ENCODE results near the gene PHKG1. TPM values are rescaled to one million over a fixed set of nuclear protein-coding genes. Genes with fewer than 3 reads are reported as not detected.
A peak's percentile ranks its signal among the peaks of the same experiment; 100 is the strongest.
"Not testable (repeated sequence)": the region's sequence is repeated elsewhere in the genome, so short reads cannot be mapped to it uniquely, and the experiment has no call there.

The PHKG1 gene
- total RNA-seq, result 1 to 10 TPM; 4.1 to 9.4 TPM

- ATAC-seq, result peak; percentile 21 to 33
- H3K9me3 Mint-ChIP-seq, result no peaks in the 10 kb centered on the region
- H3K27ac Mint-ChIP-seq, result no peak within 1 kb of the TSS
- H3K36me3 Mint-ChIP-seq, result no peaks in the 10 kb centered on the region
- DNase-seq (ENCODE audit: low spot score in 2 of 2), result no peak
These were observed at the start of gene PHKG1 for GRCh38 chr7:56092789-56093531. TSS of gene PHKG1 (minus strand) at chr7:56092952. CDS start at chr7:56088941, 4,011 bp downstream.

GRCh38 chr7:56131062-56131461 is 38.3 kb upstream of the PHKG1 start:
- not testable (repeated sequence) for DNase-seq (ENCODE audit: low spot score in 2 of 2); H3K36me3 Mint-ChIP-seq; ATAC-seq; H3K27ac Mint-ChIP-seq; H3K9me3 Mint-ChIP-seq

- ATAC-seq (no peak), DNase-seq (ENCODE audit: low spot score in 2 of 2) (no peak)
- H3K27ac Mint-ChIP-seq, result no peak overlapping the region
- no peaks in the 10 kb centered on the region for H3K36me3 Mint-ChIP-seq
- no peaks in the 10 kb centered on the region for H3K9me3 Mint-ChIP-seq
These were observed 34.7 kb upstream of the PHKG1 start for GRCh38 chr7:56127241-56127975.

- no peak for DNase-seq (ENCODE audit: low spot score in 2 of 2)
- H3K9me3 Mint-ChIP-seq, result no peaks in the 10 kb centered on the region
- no peak overlapping the region for H3K27ac Mint-ChIP-seq
- no peaks in the 10 kb centered on the region for H3K36me3 Mint-ChIP-seq
- ATAC-seq, result no peak
These were observed 33.1 kb upstream of the PHKG1 start for GRCh38 chr7:56125831-56126230.

- Mint-ChIP-seq H3K36me3 (no peaks in the 10 kb centered on the region), H3K27ac (no peak overlapping the region), H3K9me3 (no peaks in the 10 kb centered on the region)
- ATAC-seq (no peak), DNase-seq (ENCODE audit: low spot score in 2 of 2) (no peak)
These were observed 32.2 kb upstream of the PHKG1 start for GRCh38 chr7:56124981-56125380.

- no peak for ATAC-seq
- H3K27ac Mint-ChIP-seq, result peak overlapping the region in 1 of 2 donors; percentile 60
These were observed 28.7 kb upstream of the PHKG1 start for GRCh38 chr7:56121440-56121839.

GRCh38 chr7:56115852-56116538 is 23.2 kb upstream of the PHKG1 start, which contains the start of gene NUPR2:
TSS of gene NUPR2 (minus strand) at chr7:56116417. CDS start at chr7:56116314, 103 bp downstream.
- peak; percentile 20 to 48 for ATAC-seq
- DNase-seq (ENCODE audit: low spot score in 2 of 2), result no peak
- H3K27ac Mint-ChIP-seq, result no peak within 1 kb of the TSS
- H3K36me3 Mint-ChIP-seq, result no peaks in the 10 kb centered on the region
- H3K9me3 Mint-ChIP-seq, result no peaks in the 10 kb centered on the region

More at GRCh38 chr7:56121440-56121839, 28.7 kb upstream of the PHKG1 start:
- Mint-ChIP-seq H3K9me3 (no peaks in the 10 kb centered on the region), H3K36me3 (no peaks in the 10 kb centered on the region)
- DNase-seq (ENCODE audit: low spot score in 2 of 2), result no peak

GRCh38 chr7:56112244-56112643 is 19.5 kb upstream of the PHKG1 start:
- H3K36me3 Mint-ChIP-seq, ATAC-seq, H3K9me3 Mint-ChIP-seq, H3K27ac Mint-ChIP-seq: not testable (repeated sequence)
- peak in 1 of 2 donors; percentile 23 for DNase-seq (ENCODE audit: low spot score in 2 of 2)

- DNase-seq (ENCODE audit: low spot score in 2 of 2), result peak in 1 of 2 donors; percentile 42
- Mint-ChIP-seq H3K9me3 (no peaks in the 10 kb centered on the region), H3K36me3 (peaks cover 19 to 23% of the 10 kb centered on the region in 2 donors), H3K27ac (no peak overlapping the region)
- ATAC-seq, result peak; percentile 25 to 35
These were observed 17.9 kb upstream of the PHKG1 start for GRCh38 chr7:56110611-56111010.

- Mint-ChIP-seq H3K36me3 (peaks cover 27 to 42% of the 10 kb centered on the region in 2 donors), H3K9me3 (no peaks in the 10 kb centered on the region), H3K27ac (peak overlapping the region; percentile 98 to 99)
- no peak for ATAC-seq
- no peak for DNase-seq (ENCODE audit: low spot score in 2 of 2)
These were observed 15.2 kb upstream of the PHKG1 start for GRCh38 chr7:56107954-56108258.

GRCh38 chr7:56106108-56107073 is 13.6 kb upstream of the PHKG1 start, which contains the start of gene CHCHD2:
TSS of gene CHCHD2 (minus strand) at chr7:56106476. CDS start at chr7:56106413, 63 bp downstream.
- no peaks in the 10 kb centered on the region for H3K9me3 Mint-ChIP-seq
- peak; percentile 86 to 95 for DNase-seq (ENCODE audit: low spot score in 2 of 2)
- H3K27ac Mint-ChIP-seq, result peak within 1 kb of the TSS; percentile 98 to 99
- H3K36me3 Mint-ChIP-seq, result peaks cover 27 to 43% of the 10 kb centered on the region in 2 donors
- ATAC-seq, result peak; percentile 98 to 99

GRCh38 chr7:56105508-56105907 is 12.8 kb upstream of the PHKG1 start:
- Mint-ChIP-seq H3K9me3 (no peaks in the 10 kb centered on the region), H3K27ac (peak overlapping the region; percentile 98 to 99), H3K36me3 (peaks cover 36 to 51% of the 10 kb centered on the region in 2 donors)
- ATAC-seq (no peak), DNase-seq (ENCODE audit: low spot score in 2 of 2) (no peak)

GRCh38 chr7:56104138-56104537 is 11.4 kb upstream of the PHKG1 start:
- H3K36me3 Mint-ChIP-seq, result peaks cover 36 to 53% of the 10 kb centered on the region in 2 donors
- not testable (repeated sequence) for H3K9me3 Mint-ChIP-seq; H3K27ac Mint-ChIP-seq; ATAC-seq; DNase-seq (ENCODE audit: low spot score in 2 of 2)

- DNase-seq (ENCODE audit: low spot score in 2 of 2) (no peak), ATAC-seq (no peak)
- H3K36me3 Mint-ChIP-seq, result peaks cover 17 to 20% of the 10 kb centered on the region in 2 donors
- no peak overlapping the region for H3K27ac Mint-ChIP-seq
- H3K9me3 Mint-ChIP-seq, result no peaks in the 10 kb centered on the region
These were observed 6.9 kb upstream of the PHKG1 start for GRCh38 chr7:56099653-56100052.

- not testable (repeated sequence) for H3K9me3 Mint-ChIP-seq; ATAC-seq; DNase-seq (ENCODE audit: low spot score in 2 of 2)
- Mint-ChIP-seq H3K27ac (peak overlapping the region in 1 of 2 donors; percentile 44), H3K36me3 (peaks cover 9 to 11% of the 10 kb centered on the region in 2 donors)
These were observed 5.6 kb upstream of the PHKG1 start for GRCh38 chr7:56098187-56099008.

Data from activated naive CD4-positive, alpha-beta T cell treated with anti-CD3 and anti-CD28 coated beads, Interleukin-2, amount 50 U/mL, for 72 hours (primary cell).